ENCODE measurements around the gene SP7. TPM values are rescaled to one million over a fixed set of nuclear protein-coding genes. Genes with fewer than 3 reads are reported as not detected.
"Not testable (repeated sequence)": the region's sequence is repeated elsewhere in the genome, so short reads cannot be mapped to it uniquely, and the experiment has no call there.

SP7 gene
- total RNA-seq, 1 donor from 2014 or later, result not detected

GRCh38 chr12:53379389-53380103 lies 43.4 kb upstream of the SP7 start:
- Histone ChIP-seq H3K4me1 (peaks cover 45% of the 10 kb centered on the region), H3K9me3 (replicated peaks) (no peaks in the 10 kb centered on the region), H3K27me3 (ENCODE audit: low read depth) (no peaks in the 10 kb centered on the region), H3K36me3 (peaks cover 33% of the 10 kb centered on the region), H3K27ac (replicated peaks) (peak overlapping the region; percentile 99), H3K4me3 (peak overlapping the region; percentile 73)
- DNase-seq, result peak; percentile 96
- TF ChIP-seq CTCF (IDR thresholded peaks at IDR 0.05; ENCODE audit: borderline replicate concordance), result no peak
- intact Hi-C loops (cut with micrococcal nuclease), result no loop called here

- intact Hi-C loops (cut with micrococcal nuclease), result no loop called here
These were observed 42.7 kb upstream of the SP7 start for GRCh38 chr12:53378724-53379388.

GRCh38 chr12:53378222-53378621 lies 42.1 kb upstream of the SP7 start:
- TF ChIP-seq CTCF (IDR thresholded peaks at IDR 0.05; ENCODE audit: borderline replicate concordance), result no peak
- peak overlapping the region; percentile 97 for H3K27ac ChIP-seq (replicated peaks)
- H3K4me3 ChIP-seq, result peak overlapping the region; percentile 70
- H3K36me3 ChIP-seq, result peaks cover 20% of the 10 kb centered on the region
- intact Hi-C loops (cut with micrococcal nuclease), result no loop called here
- H3K27me3 ChIP-seq (ENCODE audit: low read depth), result no peaks in the 10 kb centered on the region
- no peak for DNase-seq
- H3K9me3 ChIP-seq (replicated peaks), result no peaks in the 10 kb centered on the region
- peaks cover 31% of the 10 kb centered on the region for H3K4me1 ChIP-seq

More at GRCh38 chr12:53378724-53379388, 42.7 kb upstream of the SP7 start:
- Histone ChIP-seq H3K4me3 (peak overlapping the region; percentile 70), H3K27ac (replicated peaks) (peak overlapping the region; percentile 97), H3K4me1 (peaks cover 38% of the 10 kb centered on the region), H3K27me3 (ENCODE audit: low read depth) (no peaks in the 10 kb centered on the region), H3K36me3 (peaks cover 26% of the 10 kb centered on the region), H3K9me3 (replicated peaks) (no peaks in the 10 kb centered on the region)
- no peak for TF ChIP-seq CTCF (IDR thresholded peaks at IDR 0.05; ENCODE audit: borderline replicate concordance)
- no peak for DNase-seq

- Histone ChIP-seq H3K27me3 (ENCODE audit: low read depth) (no peaks in the 10 kb centered on the region), H3K4me1 (peaks cover 27% of the 10 kb centered on the region), H3K36me3 (peaks cover 5% of the 10 kb centered on the region), H3K27ac (replicated peaks) (no peak overlapping the region), H3K4me3 (no peak overlapping the region), H3K9me3 (replicated peaks) (no peaks in the 10 kb centered on the region)
- TF ChIP-seq CTCF (IDR thresholded peaks at IDR 0.05; ENCODE audit: borderline replicate concordance), result no peak
- intact Hi-C loops (cut with micrococcal nuclease), result no loop called here
- DNase-seq, result no peak
These were observed 40.6 kb upstream of the SP7 start for GRCh38 chr12:53376747-53377146.

GRCh38 chr12:53374277-53374676 lies 38.1 kb upstream of the SP7 start:
- H3K27me3 ChIP-seq (ENCODE audit: low read depth); DNase-seq; H3K36me3 ChIP-seq; intact Hi-C loops (cut with micrococcal nuclease); H3K27ac ChIP-seq (replicated peaks); H3K4me3 ChIP-seq; H3K9me3 ChIP-seq (replicated peaks): not testable (repeated sequence)
- H3K4me1 ChIP-seq, result peaks cover 34% of the 10 kb centered on the region

- DNase-seq; H3K9me3 ChIP-seq (replicated peaks); H3K27me3 ChIP-seq (ENCODE audit: low read depth); H3K36me3 ChIP-seq; H3K4me3 ChIP-seq; intact Hi-C loops (cut with micrococcal nuclease): not testable (repeated sequence)
- peaks cover 28% of the 10 kb centered on the region for H3K4me1 ChIP-seq
- peak overlapping the region; percentile 27 for H3K27ac ChIP-seq (replicated peaks)
These were observed 37.5 kb upstream of the SP7 start for GRCh38 chr12:53373554-53374133.

Measured in left ventricle myocardium inferior (tissue), 1 donor.